ENCODE measurements around the gene REXO4. TPM values are rescaled to one million over a fixed set of nuclear protein-coding genes. Genes with fewer than 3 reads are reported as not detected.

REXO4 gene
- total RNA-seq, 1 donor from 2014 or later, result 26.1 TPM

GRCh38 chr9:133368249-133368881 lies 49.4 kb downstream of the REXO4 start:
- no peak for DNase-seq (ENCODE audit: low spot score in 2 of 2, unreplicated experiment in 2 of 2)
- no peak for TF ChIP-seq CTCF (IDR thresholded peaks at IDR 0.05; ENCODE audit: unreplicated experiment)
- H3K4me1 Mint-ChIP-seq, result peaks cover 11% of the 10 kb centered on the region
- peaks cover 14% of the 10 kb centered on the region for H3K36me3 Mint-ChIP-seq
- no peaks in the 10 kb centered on the region for H3K27me3 Mint-ChIP-seq (ENCODE audit: low read depth)
- no peak overlapping the region for H3K27ac Mint-ChIP-seq
- no peaks in the 10 kb centered on the region for H3K9me3 Mint-ChIP-seq
- no peak overlapping the region for H3K4me3 Mint-ChIP-seq

GRCh38 chr9:133367778-133368177 lies 50.0 kb downstream of the REXO4 start:
- Mint-ChIP-seq H3K4me3 (no peak overlapping the region), H3K36me3 (peaks cover 16% of the 10 kb centered on the region), H3K27ac (no peak overlapping the region), H3K4me1 (peaks cover 11% of the 10 kb centered on the region), H3K27me3 (ENCODE audit: low read depth) (no peaks in the 10 kb centered on the region), H3K9me3 (no peaks in the 10 kb centered on the region)
- DNase-seq (ENCODE audit: low spot score in 2 of 2, unreplicated experiment in 2 of 2), result no peak
- TF ChIP-seq CTCF (IDR thresholded peaks at IDR 0.05; ENCODE audit: unreplicated experiment), result no peak

- Mint-ChIP-seq H3K4me1 (peaks cover 8% of the 10 kb centered on the region), H3K27me3 (ENCODE audit: low read depth) (no peaks in the 10 kb centered on the region), H3K9me3 (no peaks in the 10 kb centered on the region), H3K36me3 (peaks cover 18% of the 10 kb centered on the region), H3K4me3 (no peak overlapping the region), H3K27ac (no peak overlapping the region)
- TF ChIP-seq CTCF (IDR thresholded peaks at IDR 0.05; ENCODE audit: unreplicated experiment), result no peak
- DNase-seq (ENCODE audit: low spot score in 2 of 2, unreplicated experiment in 2 of 2), result no peak
Measured at GRCh38 chr9:133367221-133367620, 50.6 kb downstream of the REXO4 start.

- Mint-ChIP-seq H3K27me3 (ENCODE audit: low read depth) (no peaks in the 10 kb centered on the region), H3K4me3 (no peak overlapping the region), H3K27ac (no peak overlapping the region), H3K9me3 (no peaks in the 10 kb centered on the region), H3K36me3 (peaks cover 25% of the 10 kb centered on the region), H3K4me1 (peaks cover 3% of the 10 kb centered on the region)
- TF ChIP-seq CTCF (IDR thresholded peaks at IDR 0.05; ENCODE audit: unreplicated experiment), result no peak
- DNase-seq (ENCODE audit: low spot score in 2 of 2, unreplicated experiment in 2 of 2), result no peak
Measured at GRCh38 chr9:133366435-133366834, 51.4 kb downstream of the REXO4 start.

GRCh38 chr9:133362359-133363044 lies 55.3 kb downstream of the REXO4 start:
- no peak for DNase-seq (ENCODE audit: low spot score in 2 of 2, unreplicated experiment in 2 of 2)
- no peak overlapping the region for H3K27ac Mint-ChIP-seq

More at GRCh38 chr9:133362359-133363044, 55.3 kb downstream of the REXO4 start:
- peaks cover 25% of the 10 kb centered on the region for H3K36me3 Mint-ChIP-seq
- no peak overlapping the region for H3K4me3 Mint-ChIP-seq
- no peak for TF ChIP-seq CTCF (IDR thresholded peaks at IDR 0.05; ENCODE audit: unreplicated experiment)
- H3K4me1 Mint-ChIP-seq, result no peaks in the 10 kb centered on the region
- H3K27me3 Mint-ChIP-seq (ENCODE audit: low read depth), result no peaks in the 10 kb centered on the region
- H3K9me3 Mint-ChIP-seq, result no peaks in the 10 kb centered on the region

Measured in mesothelial cell of epicardium (in vitro differentiated cells).